ENCODE data around the gene REM1. TPM values are rescaled to one million over a fixed set of nuclear protein-coding genes. Genes with fewer than 3 reads are reported as not detected.

Gene REM1
- total and polyA plus RNA-seq, 7 donors, result 0.46 to 9.3 (median 3.8) TPM

- no peak overlapping the region for H3K27ac ChIP-seq
- H3K9me3 ChIP-seq, result no peaks in the 10 kb centered on the region
- TF ChIP-seq EP300 (IDR thresholded peaks at IDR 0.05) (no peak), POLR2AphosphoS5 (IDR thresholded peaks at IDR 0.05) (no peak), CTCF (IDR thresholded peaks at IDR 0.05) (no peak), POLR2A (IDR thresholded peaks at IDR 0.05) (no peak)
- peaks cover 0 to 13% (median 4%) of the 10 kb centered on the region in 4 donors for H3K4me1 ChIP-seq
- intact Hi-C loops (cut with DNase I), result no loop called here
- H3K36me3 ChIP-seq, result peaks cover 0 to 34% (median 5%) of the 10 kb centered on the region in 4 donors
- no peak overlapping the region for H3K4me3 ChIP-seq
- no peaks in the 10 kb centered on the region for H3K27me3 ChIP-seq
- no peak for DNase-seq
- 88% methylated on average over 6 of the region's 6 CpGs for WGBS, 2 donors
Measured at GRCh38 chr20:31522731-31523130, 47.6 kb downstream of the REM1 start.

- Histone ChIP-seq H3K27me3 (no peaks in the 10 kb centered on the region), H3K36me3 (peaks cover 0 to 43% (median 14%) of the 10 kb centered on the region in 4 donors), H3K27ac (no peak overlapping the region), H3K4me1 (peaks cover 0 to 13% (median 3%) of the 10 kb centered on the region in 4 donors), H3K4me3 (no peak overlapping the region), H3K9me3 (no peaks in the 10 kb centered on the region)
- 85% methylated on average over 8 of the region's 8 CpGs for WGBS, 2 donors
- intact Hi-C loops (cut with DNase I), result no loop called here
- DNase-seq, result no peak
- no peak for TF ChIP-seq EP300 (IDR thresholded peaks at IDR 0.05)
- no peak for TF ChIP-seq POLR2AphosphoS5 (IDR thresholded peaks at IDR 0.05)
- TF ChIP-seq POLR2A (IDR thresholded peaks at IDR 0.05), result no peak
- TF ChIP-seq CTCF (IDR thresholded peaks at IDR 0.05), result no peak
Measured at GRCh38 chr20:31523361-31524283, 48.5 kb downstream of the REM1 start.

GRCh38 chr20:31527266-31527665, 52.2 kb downstream of the REM1 start:
- Histone ChIP-seq H3K27me3 (no peaks in the 10 kb centered on the region), H3K9me3 (no peaks in the 10 kb centered on the region), H3K36me3 (peaks cover 0 to 69% (median 28%) of the 10 kb centered on the region in 4 donors), H3K27ac (no peak overlapping the region), H3K4me3 (no peak overlapping the region), H3K4me1 (peaks cover 0 to 8% (median 3%) of the 10 kb centered on the region in 4 donors)
- intact Hi-C loops (cut with DNase I), result no loop called here
- 94 to 96% methylated on average over 6 of the region's 6 CpGs for WGBS, 2 donors
- no peak for TF ChIP-seq CTCF (IDR thresholded peaks at IDR 0.05)
- TF ChIP-seq EP300 (IDR thresholded peaks at IDR 0.05), result no peak
- TF ChIP-seq POLR2AphosphoS5 (IDR thresholded peaks at IDR 0.05), result no peak
- TF ChIP-seq POLR2A (IDR thresholded peaks at IDR 0.05), result no peak
- no peak for DNase-seq

Other genes starting within 250 kb of the REM1 start
- gene DEFB115, start 217.6 kb upstream of the REM1 start, total RNA-seq, result not detected
- not detected for gene DEFB115, start 217.6 kb upstream of the REM1 start, polyA plus RNA-seq
- gene DEFB116, start 166.7 kb upstream of the REM1 start, total RNA-seq, result not detected
- not detected for gene DEFB116, start 166.7 kb upstream of the REM1 start, polyA plus RNA-seq
- not detected for gene DEFB118, start 106.7 kb upstream of the REM1 start, total RNA-seq
- gene DEFB118, start 106.7 kb upstream of the REM1 start, polyA plus RNA-seq, result not detected
- gene DEFB119, start 84.7 kb upstream of the REM1 start, total RNA-seq, result not detected
- not detected for gene DEFB119, start 84.7 kb upstream of the REM1 start, polyA plus RNA-seq
- not detected for gene DEFB121, start 69.1 kb upstream of the REM1 start, total RNA-seq
- not detected for gene DEFB121, start 69.1 kb upstream of the REM1 start, polyA plus RNA-seq
- not detected for gene DEFB123, start 34.7 kb upstream of the REM1 start, total RNA-seq
- not detected for gene DEFB123, start 34.7 kb upstream of the REM1 start, polyA plus RNA-seq
- not detected for gene DEFB124, start 161 bp upstream of the REM1 start, total RNA-seq
- gene DEFB124, start 161 bp upstream of the REM1 start, polyA plus RNA-seq, result not detected
- gene HM13, start 39.2 kb downstream of the REM1 start, total RNA-seq, result 10 to 100 TPM; 34.8 to 64.3 (median 38.4) TPM
- 100 to 1,000 TPM in 2 of 3 donors, 10 to 100 TPM in 1; 62.5 to 304 (median 188) TPM for gene HM13, start 39.2 kb downstream of the REM1 start, polyA plus RNA-seq
- 100 to 1,000 TPM; 111 to 230 (median 147) TPM for gene ID1, start 130.0 kb downstream of the REM1 start, total RNA-seq
- gene ID1, start 130.0 kb downstream of the REM1 start, polyA plus RNA-seq, result 100 to 1,000 TPM; 329 to 368 (median 342) TPM
- gene COX4I2, start 162.6 kb downstream of the REM1 start, total RNA-seq, result 1 to 10 TPM in 1 of 4 donors, not detected in 3; 1.1 TPM
- gene COX4I2, start 162.6 kb downstream of the REM1 start, polyA plus RNA-seq, result 1 to 10 TPM in 2 of 3 donors, not detected in 1; 1.4 to 3.0 TPM
- gene BCL2L1, start 247.6 kb downstream of the REM1 start, total RNA-seq, result 10 to 100 TPM; 53.2 to 71.3 (median 55.7) TPM
- gene BCL2L1, start 247.6 kb downstream of the REM1 start, polyA plus RNA-seq, result 10 to 100 TPM; 76.1 to 94.8 (median 78.7) TPM